WTC11 (cell line): Measurements from ENCODE around the gene SSBP2. TPM values are rescaled to one million over a fixed set of nuclear protein-coding genes. Genes with fewer than 3 reads are reported as not detected.

Experiments used
- ATAC-seq: fragments of 200-7000 bp; cut with Tn5 transposase; 2 replicates; pipeline ENCODE4 v1.10.0; 2021; ENCODE audit warnings: mild to moderate bottlenecking, moderate library complexity
- CTCF ChIA-PET: fragments of 300-600 bp; sonication (Branson Sonifier 250); formaldehyde crosslinking; loops from one replicate; lab custom pipeline; 2021; ENCODE audit warnings: antibody characterized with exemption; lab: Charles Lee
- POLR2A ChIA-PET: fragments of 350-600 bp; sonication (Branson Sonifier 250); formaldehyde crosslinking; loops from one replicate; lab custom pipeline; 2021; ENCODE audit warnings: antibody characterized with exemption; lab: Charles Lee
- DNase-seq: peaks from one replicate; pipeline ENCODE4 v3.0.0; 2021; ENCODE audit warnings: low spot score
- H3K27ac Mint-ChIP-seq: 2 replicates; pipeline ENCODE4 v1.8.0; 2021; ENCODE audit warnings: mixed read lengths
- H3K27me3 Mint-ChIP-seq: 2 replicates; pipeline ENCODE4 v1.8.0; 2021; ENCODE audit warnings: low read depth, mild to moderate bottlenecking, moderate library complexity, mixed read lengths
- H3K36me3 Mint-ChIP-seq: 2 replicates; pipeline ENCODE4 v1.8.0; 2021; ENCODE audit warnings: mixed read lengths
- H3K4me1 Mint-ChIP-seq: 2 replicates; pipeline ENCODE4 v1.8.0; 2022; ENCODE audit warnings: mixed read lengths
- H3K4me3 Mint-ChIP-seq: 2 replicates; pipeline ENCODE4 v1.8.0; 2021; ENCODE audit warnings: mild to moderate bottlenecking, moderate library complexity, mixed read lengths
- H3K9me3 Mint-ChIP-seq: 2 replicates; pipeline ENCODE4 v1.8.0; 2021; ENCODE audit warnings: mixed read lengths
- AFF4 ChIP-seq: sonication (generic); formaldehyde crosslinking; IDR thresholded peaks from 2 replicates; pipeline ENCODE4 v1.8.1; 2023; ENCODE audit warnings: mild to moderate bottlenecking, missing genetic modification reagents, borderline replicate concordance
- CREB1 ChIP-seq: sonication (generic); formaldehyde crosslinking; IDR thresholded peaks from 2 replicates; pipeline ENCODE4 v1.8.0; 2023; ENCODE audit warnings: mild to moderate bottlenecking, missing genetic modification reagents
- CREM ChIP-seq: sonication (generic); formaldehyde crosslinking; IDR thresholded peaks from 2 replicates; pipeline ENCODE4 v1.8.1; 2022; ENCODE audit warnings: mild to moderate bottlenecking, missing genetic modification reagents, moderate library complexity
- ELF4 ChIP-seq: sonication (generic); formaldehyde crosslinking; IDR thresholded peaks from 2 replicates; pipeline ENCODE4 v1.8.1; 2022; ENCODE audit warnings: low read depth, mild to moderate bottlenecking, moderate library complexity, missing genetic modification reagents
- EMX1 ChIP-seq: fragments of 250-450 bp; sonication (Bioruptor Pico); IDR thresholded peaks from 2 replicates; pipeline ENCODE4 v1.8.0; 2021; ENCODE audit warnings: mild to moderate bottlenecking
- ETV6 ChIP-seq: sonication (generic); formaldehyde crosslinking; IDR thresholded peaks from 2 replicates; pipeline ENCODE4 v1.8.1; 2022; ENCODE audit warnings: mild to moderate bottlenecking, missing genetic modification reagents
- FOXK1 ChIP-seq: sonication (generic); formaldehyde crosslinking; IDR thresholded peaks from 2 replicates; pipeline ENCODE4 v1.8.0; 2022; ENCODE audit warnings: mild to moderate bottlenecking, moderate library complexity, missing genetic modification reagents
- FOXP1 ChIP-seq: sonication (generic); formaldehyde crosslinking; IDR thresholded peaks from 2 replicates; pipeline ENCODE4 v1.8.0; 2022; ENCODE audit warnings: missing genetic modification reagents, mild to moderate bottlenecking, moderate library complexity, borderline replicate concordance
- KAT7 ChIP-seq: sonication (generic); formaldehyde crosslinking; IDR thresholded peaks from 2 replicates; pipeline ENCODE4 v1.8.1; 2023; ENCODE audit warnings: missing genetic modification reagents, mild to moderate bottlenecking, borderline replicate concordance
- MLX ChIP-seq: sonication (generic); formaldehyde crosslinking; IDR thresholded peaks from 2 replicates; pipeline ENCODE4 v1.8.1; 2023; ENCODE audit warnings: mild to moderate bottlenecking, missing genetic modification reagents, moderate library complexity
- NFE2L1 ChIP-seq: sonication (generic); formaldehyde crosslinking; IDR thresholded peaks from 2 replicates; pipeline ENCODE4 v1.8.1; 2023; ENCODE audit warnings: missing genetic modification reagents
- NFYB ChIP-seq: sonication (generic); formaldehyde crosslinking; conservative IDR thresholded peaks from 2 replicates; pipeline ENCODE4 v1.8.0; 2022; ENCODE audit warnings: low read depth, missing genetic modification reagents
- PREB ChIP-seq: sonication (generic); formaldehyde crosslinking; IDR thresholded peaks from 2 replicates; pipeline ENCODE4 v1.8.1; 2022; ENCODE audit warnings: mild to moderate bottlenecking, missing genetic modification reagents, moderate library complexity, borderline replicate concordance
- PRRX2 ChIP-seq: fragments of 250-450 bp; sonication (Bioruptor Pico); IDR thresholded peaks from 2 replicates; pipeline ENCODE4 v1.8.0; 2021; ENCODE audit warnings: mild to moderate bottlenecking
- RORB ChIP-seq: fragments of 250-450 bp; sonication (Bioruptor Pico); IDR thresholded peaks from 2 replicates; pipeline ENCODE4 v1.9.0; 2021; ENCODE audit warnings: mild to moderate bottlenecking
- TEAD1 ChIP-seq: sonication (generic); formaldehyde crosslinking; IDR thresholded peaks from 2 replicates; pipeline ENCODE4 v1.8.0; 2022; ENCODE audit warnings: mild to moderate bottlenecking, missing genetic modification reagents
- ZNF281 ChIP-seq: sonication (generic); formaldehyde crosslinking; IDR thresholded peaks from 2 replicates; pipeline ENCODE4 v1.8.0; 2023; ENCODE audit warnings: mild to moderate bottlenecking, missing genetic modification reagents
- total RNA-seq: library from RNA; stranded (reverse); gene quantifications from 3 replicates; pipeline ENCODE4 v1.2.3, GENCODE V29; 2021
- TF ChIP-seq, protein P1 (sequence below): sonication (generic); formaldehyde crosslinking; conservative IDR thresholded peaks from 2 replicates; pipeline ENCODE4 v1.8.1; 2023; ENCODE audit warnings: mild to moderate bottlenecking, low read depth, missing genetic modification reagents, moderate library complexity
- TF ChIP-seq, protein P2 (sequence below): sonication (generic); formaldehyde crosslinking; conservative IDR thresholded peaks from 2 replicates; pipeline ENCODE4 v1.8.1; 2022; ENCODE audit warnings: mild to moderate bottlenecking, missing genetic modification reagents
- TF ChIP-seq, protein P3 (sequence below): sonication (generic); formaldehyde crosslinking; IDR thresholded peaks from 2 replicates; pipeline ENCODE4 v1.8.1; 2023; ENCODE audit warnings: mild to moderate bottlenecking, moderate library complexity, missing genetic modification reagents

The SSBP2 gene
- total RNA-seq, 1 experiment from 2014 or later: 24.9 TPM

- TF ChIP-seq, protein P1, sequence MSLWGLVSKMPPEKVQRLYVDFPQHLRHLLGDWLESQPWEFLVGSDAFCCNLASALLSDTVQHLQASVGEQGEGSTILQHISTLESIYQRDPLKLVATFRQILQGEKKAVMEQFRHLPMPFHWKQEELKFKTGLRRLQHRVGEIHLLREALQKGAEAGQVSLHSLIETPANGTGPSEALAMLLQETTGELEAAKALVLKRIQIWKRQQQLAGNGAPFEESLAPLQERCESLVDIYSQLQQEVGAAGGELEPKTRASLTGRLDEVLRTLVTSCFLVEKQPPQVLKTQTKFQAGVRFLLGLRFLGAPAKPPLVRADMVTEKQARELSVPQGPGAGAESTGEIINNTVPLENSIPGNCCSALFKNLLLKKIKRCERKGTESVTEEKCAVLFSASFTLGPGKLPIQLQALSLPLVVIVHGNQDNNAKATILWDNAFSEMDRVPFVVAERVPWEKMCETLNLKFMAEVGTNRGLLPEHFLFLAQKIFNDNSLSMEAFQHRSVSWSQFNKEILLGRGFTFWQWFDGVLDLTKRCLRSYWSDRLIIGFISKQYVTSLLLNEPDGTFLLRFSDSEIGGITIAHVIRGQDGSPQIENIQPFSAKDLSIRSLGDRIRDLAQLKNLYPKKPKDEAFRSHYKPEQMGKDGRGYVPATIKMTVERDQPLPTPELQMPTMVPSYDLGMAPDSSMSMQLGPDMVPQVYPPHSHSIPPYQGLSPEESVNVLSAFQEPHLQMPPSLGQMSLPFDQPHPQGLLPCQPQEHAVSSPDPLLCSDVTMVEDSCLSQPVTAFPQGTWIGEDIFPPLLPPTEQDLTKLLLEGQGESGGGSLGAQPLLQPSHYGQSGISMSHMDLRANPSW (CRISPR knock-in tag): no peak
- TF ChIP-seq PRRX2 (CRISPR knock-in tag) (no peak), TEAD1 (CRISPR knock-in tag) (no peak), ETV6 (no peak), CREB1 (CRISPR knock-in tag) (no peak), RORB (CRISPR knock-in tag) (no peak)
Observed at GRCh38 chr5:81721049-81721448, 29.8 kb downstream of the SSBP2 start (continued).

DNA sequence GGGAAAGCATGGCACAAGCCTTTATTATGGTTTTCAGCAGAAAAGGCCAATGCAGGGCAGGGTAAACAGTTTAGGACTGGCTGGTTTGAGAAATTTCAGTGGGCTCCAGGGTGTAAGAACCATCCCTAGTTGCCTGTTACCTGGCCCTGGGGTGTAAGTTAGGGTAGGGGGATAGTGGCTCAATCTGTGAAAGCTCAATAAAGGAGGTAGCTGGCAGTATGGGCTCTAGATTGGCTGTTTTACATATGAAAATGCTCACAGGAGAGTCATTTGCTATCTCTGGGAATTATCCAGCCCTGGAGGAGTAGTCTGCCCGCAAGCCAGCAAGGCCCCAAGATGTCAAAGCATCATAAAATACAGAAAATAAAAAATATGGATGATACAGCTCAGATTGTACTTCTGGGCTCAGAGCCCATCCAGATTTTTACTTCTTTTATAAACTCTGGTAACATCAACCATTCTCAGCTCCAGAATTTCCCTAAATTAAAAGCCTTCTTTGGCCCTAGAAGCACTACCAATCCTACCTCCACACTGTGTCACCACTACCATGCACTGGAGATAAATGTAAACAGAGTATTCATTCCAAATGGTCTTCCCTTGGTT, 31.1 kb downstream of the SSBP2 start:
- no peaks in the 10 kb centered on the region for H3K9me3 Mint-ChIP-seq
- TF ChIP-seq NFYB (CRISPR knock-in tag) (no peak), RORB (CRISPR knock-in tag) (no peak), PREB (no peak), ELF4 (CRISPR knock-in tag) (no peak), EMX1 (CRISPR knock-in tag) (no peak), MLX (CRISPR knock-in tag) (no peak), ZNF281 (CRISPR knock-in tag) (no peak), FOXP1 (CRISPR knock-in tag) (no peak), KAT7 (CRISPR knock-in tag) (no peak), ETV6 (no peak), CREM (CRISPR knock-in tag) (no peak)
- TF ChIP-seq, protein P2, sequence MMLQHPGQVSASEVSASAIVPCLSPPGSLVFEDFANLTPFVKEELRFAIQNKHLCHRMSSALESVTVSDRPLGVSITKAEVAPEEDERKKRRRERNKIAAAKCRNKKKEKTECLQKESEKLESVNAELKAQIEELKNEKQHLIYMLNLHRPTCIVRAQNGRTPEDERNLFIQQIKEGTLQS (CRISPR knock-in tag): no peak
- H3K27me3 Mint-ChIP-seq: peaks cover 6% of the 10 kb centered on the region; the same call in 1 of the 2 replicates
- peak; percentile 60 for ATAC-seq
- H3K27ac Mint-ChIP-seq: no peak overlapping the region
- H3K4me1 Mint-ChIP-seq: peaks cover 48% of the 10 kb centered on the region
- ChIA-PET CTCF (interaction anchor here (0.6 to 2.2 kb wide), 3 partner anchors 10 to 446 kb away, joined by 3 to 5 read pairs (median 3); no protein-coding TSS in a partner anchor), POLR2A (no interaction called here)
- H3K36me3 Mint-ChIP-seq: no peaks in the 10 kb centered on the region
- H3K4me3 Mint-ChIP-seq: no peak overlapping the region
- no peak for DNase-seq

DNA sequence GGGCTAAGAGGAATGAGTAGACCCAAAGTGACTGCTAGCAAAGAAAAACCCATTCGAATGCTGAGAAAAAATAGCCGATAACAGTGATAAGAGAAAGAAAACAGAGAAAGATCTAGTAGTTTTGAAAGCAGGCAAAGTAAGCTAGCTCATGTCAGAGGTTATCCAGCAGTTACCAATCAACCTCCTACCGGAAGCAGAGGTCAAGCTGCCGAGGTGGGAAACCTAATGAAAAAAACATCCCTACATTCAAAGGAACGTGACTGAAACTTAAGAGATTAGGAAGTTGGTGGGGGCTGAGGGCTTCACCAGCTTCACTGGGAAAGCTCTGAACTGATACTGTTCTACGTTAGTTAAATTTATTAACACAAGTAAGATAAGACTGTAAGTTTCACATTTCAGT, 32.6 kb downstream of the SSBP2 start:
- Mint-ChIP-seq H3K27me3 (peaks cover 6% of the 10 kb centered on the region; the same call in 1 of the 2 replicates), H3K9me3 (peaks cover 4% of the 10 kb centered on the region; the same call in 1 of the 2 replicates), H3K36me3 (no peaks in the 10 kb centered on the region), H3K27ac (no peak overlapping the region), H3K4me1 (peaks cover 42% of the 10 kb centered on the region), H3K4me3 (no peak overlapping the region)
- ATAC-seq: no peak
- no peak for DNase-seq
- ChIA-PET CTCF (interaction anchor here (2.2 kb wide), 1 partner anchor 448 kb away, joined by 5 read pairs; no protein-coding TSS in a partner anchor), POLR2A (no interaction called here)
- TF ChIP-seq, protein P3, sequence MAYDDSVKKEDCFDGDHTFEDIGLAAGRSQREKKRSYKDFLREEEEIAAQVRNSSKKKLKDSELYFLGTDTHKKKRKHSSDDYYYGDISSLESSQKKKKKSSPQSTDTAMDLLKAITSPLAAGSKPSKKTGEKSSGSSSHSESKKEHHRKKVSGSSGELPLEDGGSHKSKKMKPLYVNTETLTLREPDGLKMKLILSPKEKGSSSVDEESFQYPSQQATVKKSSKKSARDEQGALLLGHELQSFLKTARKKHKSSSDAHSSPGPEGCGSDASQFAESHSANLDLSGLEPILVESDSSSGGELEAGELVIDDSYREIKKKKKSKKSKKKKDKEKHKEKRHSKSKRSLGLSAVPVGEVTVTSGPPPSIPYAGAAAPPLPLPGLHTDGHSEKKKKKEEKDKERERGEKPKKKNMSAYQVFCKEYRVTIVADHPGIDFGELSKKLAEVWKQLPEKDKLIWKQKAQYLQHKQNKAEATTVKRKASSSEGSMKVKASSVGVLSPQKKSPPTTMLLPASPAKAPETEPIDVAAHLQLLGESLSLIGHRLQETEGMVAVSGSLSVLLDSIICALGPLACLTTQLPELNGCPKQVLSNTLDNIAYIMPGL: no peak
- TF ChIP-seq NFE2L1 (CRISPR knock-in tag) (no peak), ELF4 (CRISPR knock-in tag) (no peak), AFF4 (CRISPR knock-in tag) (no peak), FOXK1 (CRISPR knock-in tag) (no peak)
